GM12892 (cell line): ENCODE measurements around the gene CX3CR1.

ENCODE experiments used
- POLR2A ChIP-seq: IDR thresholded peaks from 2 replicates; pipeline ENCODE4 v1.6.1; 2011; ENCODE audit warnings: low read depth, low read length, control low read depth
- TAF1 ChIP-seq: IDR thresholded peaks from 2 replicates; pipeline ENCODE4 v1.6.1; 2011; ENCODE audit warnings: low read depth, mild to moderate bottlenecking, control low read depth, low read length, borderline replicate concordance

GRCh38 chr3:39286771-39287170, 6.9 kb upstream of the CX3CR1 start:
- TF ChIP-seq POLR2A (no peak), TAF1 (no peak)
